GM12801 (cell line): ENCODE data around the gene KRT4.

ENCODE experiments used
- CTCF ChIP-seq: IDR thresholded peaks from one replicate; pipeline ENCODE4 v1.5.1; 2011; ENCODE audit warnings: control low read depth; ENCODE audit not compliant: insufficient read length; ENCODE audit errors: extremely low read depth

KRT4 gene

GRCh38 chr12:52796839-52797528 lies 16.9 kb downstream of the KRT4 start:
- TF ChIP-seq CTCF: no peak

- TF ChIP-seq CTCF: no peak
Observed at GRCh38 chr12:52796429-52796794, 17.5 kb downstream of the KRT4 start.

GRCh38 chr12:52795694-52796428 lies 18.1 kb downstream of the KRT4 start, which contains the start of gene KRT3:
Gene KRT3 (minus strand): TSS chr12:52796117. CDS start chr12:52796042, 75 bp downstream.
- no peak for TF ChIP-seq CTCF

- no peak for TF ChIP-seq CTCF
Observed at GRCh38 chr12:52794479-52795331, 19.2 kb downstream of the KRT4 start.

- TF ChIP-seq CTCF: no peak
Observed at GRCh38 chr12:52792185-52793029, 21.5 kb downstream of the KRT4 start.

GRCh38 chr12:52791271-52792184 lies 22.4 kb downstream of the KRT4 start:
- no peak for TF ChIP-seq CTCF
